Skin epidermis (tissue), 12 donors: ENCODE measurements around the gene PCSK7.
"Not testable (repeated sequence)": the region's sequence is repeated elsewhere in the genome, so short reads cannot be mapped to it uniquely, and the experiment has no call there.

Experiments used
- H3K27ac ChIP-seq, 21 experiments: fragments of 200-600 bp; sonication (generic) in 11 of 21; one replicate each; pipeline ENCODE4 v1.5.0; 2020; ENCODE audit warnings: mild to moderate bottlenecking in 3 of 21, inconsistent platforms in 2 of 21, moderate library complexity in 2 of 21
- H3K4me3 ChIP-seq, 7 experiments: fragments of 200-600 bp; sonication (generic) in 2 of 7; one replicate each; pipeline ENCODE4 v1.5.0; 2020; ENCODE audit warnings: inconsistent platforms in 2 of 7, mild to moderate bottlenecking in 2 of 7, moderate library complexity in 1 of 7

PCSK7 gene

GRCh38 chr11:117219455-117219854 is 12.4 kb downstream of the PCSK7 start:
- no peak overlapping the region for H3K4me3 ChIP-seq
- peak overlapping the region in 6 of 21 experiments; percentile 5 to 80 (median 60) for H3K27ac ChIP-seq

DNA sequence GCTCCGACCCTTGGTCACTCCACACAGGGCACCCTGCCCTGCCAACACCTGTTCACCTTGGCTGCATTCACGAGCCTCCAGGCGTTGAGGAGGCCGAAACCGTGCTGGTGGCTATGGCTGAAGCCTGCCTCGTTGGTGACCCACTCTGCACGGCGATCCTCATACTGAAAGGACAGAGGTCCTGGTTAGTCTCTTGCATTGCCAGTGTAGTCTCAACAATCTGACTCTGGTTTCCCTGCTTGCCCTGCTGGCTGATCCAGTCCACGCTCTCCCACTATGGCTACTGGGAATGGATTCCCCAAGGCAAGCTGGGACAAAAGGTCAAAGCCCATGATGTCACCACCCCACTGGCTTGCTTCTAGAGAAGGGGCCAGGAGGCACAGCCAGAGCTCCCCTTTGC is 12.9 kb downstream of the PCSK7 start:
- H3K27ac ChIP-seq: peak overlapping the region in 7 of 21 experiments; percentile 3 to 81 (median 58)
- no peak overlapping the region for H3K4me3 ChIP-seq

DNA sequence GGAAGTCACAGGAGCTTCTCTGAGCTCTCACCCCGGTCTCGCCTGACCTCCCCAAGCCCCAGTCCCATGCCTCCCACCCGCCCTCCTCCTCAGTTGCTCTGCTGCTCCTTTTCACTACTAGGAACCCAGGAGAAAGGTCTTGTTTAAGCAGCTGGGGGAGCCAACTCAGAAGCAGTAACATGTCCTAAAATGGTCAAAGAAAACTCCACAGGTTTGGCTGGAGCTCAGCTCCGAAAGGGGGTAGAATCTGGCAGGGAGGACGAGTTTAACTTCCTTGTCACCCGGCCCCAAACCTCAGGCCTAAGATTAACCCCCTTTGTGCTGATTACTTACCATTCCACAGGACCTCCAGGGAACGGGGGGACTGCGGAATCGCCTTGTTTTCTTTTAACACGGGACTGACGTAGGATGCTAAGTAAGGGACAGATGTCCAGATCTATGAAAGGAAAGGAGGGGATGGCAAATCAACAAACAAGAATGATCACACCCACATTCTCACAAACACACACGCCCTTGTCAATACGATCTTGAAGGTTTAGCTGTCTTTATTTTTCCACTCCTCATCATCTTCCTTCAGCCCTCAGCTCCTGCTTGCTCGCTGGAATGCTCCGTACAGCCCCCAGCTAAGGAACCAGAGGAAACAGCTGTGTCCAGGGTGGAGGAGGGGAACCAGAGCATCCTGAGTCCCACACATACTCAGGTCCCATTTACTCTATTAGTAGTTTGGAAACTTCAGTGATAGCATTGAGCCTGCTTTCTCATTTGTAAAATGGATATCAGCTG is 13.5 kb downstream of the PCSK7 start:
- no peak overlapping the region for H3K4me3 ChIP-seq
- peak overlapping the region in 11 of 21 experiments; percentile 8 to 81 (median 55) for H3K27ac ChIP-seq

GRCh38 chr11:117217141-117218084 is 14.5 kb downstream of the PCSK7 start:
- no peak overlapping the region for H3K4me3 ChIP-seq
- peak overlapping the region in 11 of 21 experiments; percentile 8 to 81 (median 55) for H3K27ac ChIP-seq

GRCh38 chr11:117214404-117215110 is 17.3 kb downstream of the PCSK7 start:
- H3K27ac ChIP-seq: no peak overlapping the region
- H3K4me3 ChIP-seq: no peak overlapping the region

GRCh38 chr11:117212697-117213355 is 19.0 kb downstream of the PCSK7 start:
- H3K4me3 ChIP-seq: no peak overlapping the region
- H3K27ac ChIP-seq: no peak overlapping the region

GRCh38 chr11:117210620-117211019 is 21.3 kb downstream of the PCSK7 start:
- H3K27ac ChIP-seq: no peak overlapping the region
- H3K4me3 ChIP-seq: no peak overlapping the region

- H3K27ac ChIP-seq: not testable (repeated sequence)
These were observed 22.3 kb downstream of the PCSK7 start for GRCh38 chr11:117209351-117210125.

GRCh38 chr11:117208710-117209109 is 23.2 kb downstream of the PCSK7 start:
- H3K4me3 ChIP-seq, H3K27ac ChIP-seq: not testable (repeated sequence)

More at GRCh38 chr11:117209351-117210125, 22.3 kb downstream of the PCSK7 start:
- H3K4me3 ChIP-seq: not testable (repeated sequence)

DNA sequence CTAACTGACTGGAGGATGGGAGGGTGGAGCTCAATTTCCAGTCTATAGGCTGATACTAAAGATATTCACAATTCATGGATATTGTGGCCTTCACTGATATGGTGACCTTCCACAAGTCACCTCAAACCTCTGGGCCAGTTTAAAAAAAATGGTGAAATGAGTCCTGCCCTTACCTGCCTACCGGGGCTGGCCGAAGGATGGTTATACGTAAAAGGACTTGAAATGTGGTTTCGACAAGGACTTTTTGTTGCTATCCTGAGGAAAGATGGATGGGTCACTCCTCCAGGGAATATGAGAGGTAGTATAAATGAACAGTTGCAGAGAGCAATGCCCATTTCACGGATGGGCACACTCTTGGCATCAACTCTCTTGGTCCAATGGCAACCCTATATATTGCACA is 24.4 kb downstream of the PCSK7 start:
- H3K4me3 ChIP-seq, H3K27ac ChIP-seq: not testable (repeated sequence)

- not testable (repeated sequence) for H3K4me3 ChIP-seq, H3K27ac ChIP-seq
These were observed 25.0 kb downstream of the PCSK7 start for GRCh38 chr11:117206859-117207258.

DNA sequence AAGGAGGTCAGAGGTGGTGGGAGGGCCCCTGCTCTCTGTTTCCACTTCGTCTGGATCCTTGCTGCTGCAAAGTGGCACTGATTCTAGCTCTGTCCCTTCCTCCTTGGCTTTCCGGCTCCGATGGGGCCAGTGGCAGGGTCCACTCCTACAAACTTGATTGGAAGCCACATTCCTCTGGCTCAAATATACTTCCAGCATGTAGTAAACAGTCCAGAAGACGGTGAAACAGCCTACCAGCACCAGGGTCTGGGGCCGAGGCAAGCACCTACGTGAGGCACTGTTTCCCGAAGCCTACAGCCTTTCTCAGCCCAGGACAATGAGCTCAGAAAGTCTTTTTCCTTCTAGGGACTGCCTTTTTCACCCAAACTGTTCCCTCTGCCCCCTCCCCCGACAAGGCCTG is 25.8 kb downstream of the PCSK7 start:
- not testable (repeated sequence) for H3K4me3 ChIP-seq, H3K27ac ChIP-seq

DNA sequence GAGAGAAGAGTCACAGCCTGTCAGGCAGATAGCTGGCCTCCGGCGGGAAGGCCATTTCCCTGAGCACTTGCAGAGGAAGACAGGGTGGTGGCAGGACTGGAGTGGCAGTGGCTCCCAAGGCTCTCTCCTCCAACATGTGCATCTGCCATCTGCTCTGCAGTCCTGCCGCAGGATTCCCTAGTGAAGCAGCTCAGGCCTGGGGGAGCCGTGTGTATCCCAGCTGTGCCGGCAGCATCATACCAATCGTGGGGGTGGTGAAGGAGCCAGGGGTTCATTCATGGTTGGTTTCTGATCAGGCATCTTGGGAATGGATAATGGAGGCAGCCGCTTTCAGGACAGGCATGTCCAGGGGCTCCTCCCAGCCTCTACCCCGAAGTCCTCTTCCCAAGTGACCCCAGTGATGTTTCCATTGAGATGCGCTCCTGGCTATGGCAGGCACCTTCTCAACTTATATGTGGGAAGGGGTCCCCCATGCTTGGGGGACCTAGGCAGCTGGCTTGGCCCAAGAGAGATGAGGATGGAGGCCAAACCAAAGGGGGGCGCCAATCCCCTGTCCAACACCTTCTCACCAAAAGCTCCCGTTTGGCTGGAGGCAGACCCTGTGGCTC is 26.6 kb downstream of the PCSK7 start:
- H3K27ac ChIP-seq: peak overlapping the region in 1 of 21 experiments; percentile 17

GRCh38 chr11:117204283-117205080 is 27.4 kb downstream of the PCSK7 start:
- H3K4me3 ChIP-seq: no peak overlapping the region

More for the DNA sequence above, 26.6 kb downstream of the PCSK7 start:
- no peak overlapping the region for H3K4me3 ChIP-seq

GRCh38 chr11:117203069-117203407 is 28.8 kb downstream of the PCSK7 start:
- no peak overlapping the region for H3K4me3 ChIP-seq
- no peak overlapping the region for H3K27ac ChIP-seq

More at GRCh38 chr11:117204283-117205080, 27.4 kb downstream of the PCSK7 start:
- H3K27ac ChIP-seq: peak overlapping the region in 1 of 21 experiments; percentile 17

DNA sequence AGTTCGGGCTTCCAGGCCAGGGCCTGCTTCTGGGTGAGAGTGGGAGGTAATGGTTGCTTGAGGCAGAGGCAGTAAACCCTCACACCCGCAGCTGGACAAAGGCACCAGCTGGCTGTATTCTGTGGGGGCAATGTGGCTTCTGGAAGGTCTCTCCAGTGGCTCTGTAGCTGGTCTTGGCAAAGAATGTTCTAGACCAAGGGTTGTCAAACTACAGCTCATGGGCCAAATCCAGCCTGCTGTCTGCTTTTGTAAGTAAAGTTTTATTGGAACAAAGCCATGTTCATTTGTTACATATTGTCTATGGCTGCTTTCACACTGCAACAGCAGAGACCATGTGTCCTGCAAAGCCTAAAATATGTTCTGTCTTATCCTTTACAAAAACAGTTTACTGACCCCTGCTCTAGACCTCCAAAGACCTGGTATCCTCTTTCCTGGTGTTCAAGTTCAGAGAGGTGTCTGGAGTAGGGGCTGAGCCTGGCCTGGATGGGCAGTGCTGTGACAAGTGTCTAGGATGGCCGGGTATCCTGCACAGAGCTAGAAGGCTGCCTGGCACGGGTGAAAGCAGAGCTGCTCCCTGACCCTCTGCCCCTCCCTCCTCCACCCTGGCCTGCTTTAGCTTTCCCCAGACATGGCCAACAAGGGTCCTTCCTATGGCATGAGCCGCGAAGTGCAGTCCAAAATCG is 29.3 kb downstream of the PCSK7 start:
- peak overlapping the region in 7 of 21 experiments; percentile 27 to 79 (median 43) for H3K27ac ChIP-seq

More for the DNA sequence above, 29.3 kb downstream of the PCSK7 start:
- no peak overlapping the region for H3K4me3 ChIP-seq
